HUES6 (cell line): Measurements from ENCODE around the gene DDX39B.

Experiments
- H3K27ac ChIP-seq: 2 replicates; pipeline ENCODE4 v1.7.0; 2013; ENCODE audit warnings: low read depth, mild to moderate bottlenecking, low read length, inconsistent platforms
- H3K27me3 ChIP-seq: 2 replicates; pipeline ENCODE4 v1.6.1; 2013; ENCODE audit warnings: low read length; ENCODE audit not compliant: control insufficient read depth, insufficient read depth
- H3K36me3 ChIP-seq: 2 replicates; pipeline ENCODE4 v1.6.1; 2013; ENCODE audit warnings: low read length; ENCODE audit not compliant: control insufficient read depth, insufficient read depth
- H3K4me1 ChIP-seq: 2 replicates; pipeline ENCODE4 v1.6.1; 2013; ENCODE audit warnings: low read length; ENCODE audit not compliant: control insufficient read depth, insufficient read depth
- H3K4me3 ChIP-seq: 2 replicates; pipeline ENCODE4 v1.5.1; 2013; ENCODE audit warnings: low read depth, low read length
- H3K9ac ChIP-seq: one replicate; pipeline ENCODE4 v1.6.1; 2013; ENCODE audit warnings: mild to moderate bottlenecking, low read length
- H3K9me3 ChIP-seq: 2 replicates; pipeline ENCODE4 v1.6.1; 2013; ENCODE audit warnings: low read depth, low read length; ENCODE audit not compliant: control insufficient read depth, insufficient read depth

DDX39B gene

GRCh38 chr6:31532644-31533454 is 9.0 kb downstream of the DDX39B start:
- peaks cover 7% of the 10 kb centered on the region for H3K4me1 ChIP-seq

GRCh38 chr6:31531771-31532643 is 9.8 kb downstream of the DDX39B start:
- Histone ChIP-seq H3K4me1 (peaks cover 7% of the 10 kb centered on the region), H3K36me3 (peaks cover 76% of the 10 kb centered on the region)

More at GRCh38 chr6:31532644-31533454, 9.0 kb downstream of the DDX39B start:
- Histone ChIP-seq H3K9ac (no peak overlapping the region), H3K4me3 (no peak overlapping the region), H3K9me3 (no peaks in the 10 kb centered on the region), H3K27ac (no peak overlapping the region), H3K36me3 (peaks cover 85% of the 10 kb centered on the region), H3K27me3 (no peaks in the 10 kb centered on the region)

GRCh38 chr6:31531162-31531561 is 10.6 kb downstream of the DDX39B start:
- H3K9ac ChIP-seq = no peak overlapping the region
- no peaks in the 10 kb centered on the region for H3K27me3 ChIP-seq
- peaks cover 68% of the 10 kb centered on the region for H3K36me3 ChIP-seq
- H3K9me3 ChIP-seq = no peaks in the 10 kb centered on the region
- H3K4me1 ChIP-seq = peaks cover 7% of the 10 kb centered on the region
- no peak overlapping the region for H3K4me3 ChIP-seq
- H3K27ac ChIP-seq = no peak overlapping the region

More at GRCh38 chr6:31531771-31532643, 9.8 kb downstream of the DDX39B start:
- Histone ChIP-seq H3K27ac (no peak overlapping the region), H3K27me3 (no peaks in the 10 kb centered on the region), H3K4me3 (no peak overlapping the region), H3K9me3 (no peaks in the 10 kb centered on the region), H3K9ac (no peak overlapping the region)

GRCh38 chr6:31530659-31531058 is 11.1 kb downstream of the DDX39B start:
- Histone ChIP-seq H3K4me1 (peaks cover 7% of the 10 kb centered on the region), H3K27ac (no peak overlapping the region), H3K36me3 (peaks cover 63% of the 10 kb centered on the region), H3K4me3 (no peak overlapping the region), H3K9me3 (no peaks in the 10 kb centered on the region), H3K27me3 (no peaks in the 10 kb centered on the region), H3K9ac (no peak overlapping the region)

GRCh38 chr6:31529329-31530150 is 12.3 kb downstream of the DDX39B start:
- Histone ChIP-seq H3K36me3 (peaks cover 52% of the 10 kb centered on the region), H3K27me3 (no peaks in the 10 kb centered on the region), H3K27ac (no peak overlapping the region), H3K9me3 (no peaks in the 10 kb centered on the region), H3K4me3 (no peak overlapping the region), H3K4me1 (peaks cover 7% of the 10 kb centered on the region), H3K9ac (no peak overlapping the region)

GRCh38 chr6:31528821-31529328 is 12.9 kb downstream of the DDX39B start, which contains the start of gene MCCD1:
TSS of gene MCCD1 (plus strand) at chr6:31528962. CDS start at chr6:31529015, 53 bp downstream.
- Histone ChIP-seq H3K4me3 (no peak within 1 kb of the TSS), H3K27me3 (no peaks in the 10 kb centered on the region), H3K36me3 (peaks cover 45% of the 10 kb centered on the region), H3K9me3 (no peaks in the 10 kb centered on the region), H3K27ac (no peak within 1 kb of the TSS), H3K4me1 (peaks cover 7% of the 10 kb centered on the region), H3K9ac (peak within 1 kb of the TSS; percentile 41)

GRCh38 chr6:31528307-31528777 is 13.5 kb downstream of the DDX39B start:
- peak overlapping the region; percentile 4 for H3K9ac ChIP-seq
- H3K27me3 ChIP-seq = no peaks in the 10 kb centered on the region
- no peaks in the 10 kb centered on the region for H3K9me3 ChIP-seq
- peaks cover 40% of the 10 kb centered on the region for H3K36me3 ChIP-seq
- H3K4me3 ChIP-seq = no peak overlapping the region
- H3K4me1 ChIP-seq = peaks cover 7% of the 10 kb centered on the region
- H3K27ac ChIP-seq = no peak overlapping the region

GRCh38 chr6:31525932-31526591 is 15.7 kb downstream of the DDX39B start:
- H3K36me3 ChIP-seq = peaks cover 17% of the 10 kb centered on the region
- no peak overlapping the region for H3K27ac ChIP-seq
- H3K27me3 ChIP-seq = no peaks in the 10 kb centered on the region
- H3K4me3 ChIP-seq = no peak overlapping the region
- no peak overlapping the region for H3K9ac ChIP-seq
- H3K9me3 ChIP-seq = no peaks in the 10 kb centered on the region
- peaks cover 7% of the 10 kb centered on the region for H3K4me1 ChIP-seq

- peaks cover 7% of the 10 kb centered on the region for H3K4me1 ChIP-seq
- H3K36me3 ChIP-seq = peaks cover 12% of the 10 kb centered on the region
- H3K27me3 ChIP-seq = no peaks in the 10 kb centered on the region
- H3K9me3 ChIP-seq = no peaks in the 10 kb centered on the region
- no peak overlapping the region for H3K9ac ChIP-seq
- H3K4me3 ChIP-seq = no peak overlapping the region
- no peak overlapping the region for H3K27ac ChIP-seq
These were observed 16.3 kb downstream of the DDX39B start for GRCh38 chr6:31525553-31525931.

- H3K36me3 ChIP-seq = no peaks in the 10 kb centered on the region
- H3K27me3 ChIP-seq = no peaks in the 10 kb centered on the region
- H3K4me1 ChIP-seq = no peaks in the 10 kb centered on the region
- no peak overlapping the region for H3K4me3 ChIP-seq
- no peaks in the 10 kb centered on the region for H3K9me3 ChIP-seq
- H3K27ac ChIP-seq = no peak overlapping the region
- H3K9ac ChIP-seq = no peak overlapping the region
These were observed 20.0 kb downstream of the DDX39B start for GRCh38 chr6:31521835-31522234.
